Sigmoid colon (tissue), 7 donors: ENCODE results near the gene ADAMTS17. TPM values are rescaled to one million over a fixed set of nuclear protein-coding genes. Genes with fewer than 3 reads are reported as not detected.

Experiments used
- DNase-seq: peaks from one replicate; pipeline ENCODE4 v3.0.0-alpha.2; 2019
- H3K27ac ChIP-seq, 4 donors: fragments of 200-600 bp; sonication (generic); one replicate each; pipeline ENCODE4 v1.5.1; 2016 to 2019; ENCODE audit warnings: mild to moderate bottlenecking in 1 of 4
- H3K27me3 ChIP-seq, 3 donors: fragments of 200-600 bp; sonication (generic); one replicate each; pipeline ENCODE4 v1.5.1; 2019; ENCODE audit warnings: mild to moderate bottlenecking in 1 of 3
- H3K36me3 ChIP-seq, 4 donors: fragments of 200-600 bp; sonication (generic); one replicate each; pipeline ENCODE4 v1.5.1; 2016 to 2019
- H3K4me1 ChIP-seq, 4 donors: fragments of 200-600 bp; sonication (generic); one replicate each; pipeline ENCODE4 v1.5.1; 2017 to 2019
- H3K4me3 ChIP-seq, 4 donors: fragments of 200-600 bp; sonication (generic); one replicate each; pipeline ENCODE4 v1.5.1; 2017 to 2019; ENCODE audit warnings: mild to moderate bottlenecking in 2 of 4, moderate library complexity in 1 of 4
- H3K9me3 ChIP-seq, 4 donors: fragments of 200-600 bp in 3 of 4; sonication (generic) in 3 of 4; one replicate each; pipeline versions ENCODE4 v1.5.1 to v1.6.1; 2013 to 2019
- CTCF ChIP-seq, 4 experiments: fragments of 450-650 bp in 3 of 4; fragments of 200-600 bp in 1 of 4; IDR thresholded peaks; one replicate each; pipeline ENCODE4 v1.5.1; 2016 to 2019; ENCODE audit warnings: antibody characterized with exemption in 4 of 4, mild to moderate bottlenecking in 3 of 4, moderate library complexity in 2 of 4
- EP300 ChIP-seq, 4 donors: sonication (generic); formaldehyde crosslinking; IDR thresholded peaks; one replicate each; pipeline ENCODE4 v1.6.1; 2017; ENCODE audit warnings: antibody characterized with exemption in 4 of 4
- POLR2A ChIP-seq, 2 donors: fragments of 450-650 bp; IDR thresholded peaks; one replicate each; pipeline ENCODE4 v1.6.1; 2016; ENCODE audit warnings: antibody characterized with exemption in 2 of 2, mild to moderate bottlenecking in 2 of 2, moderate library complexity in 2 of 2
- POLR2AphosphoS5 ChIP-seq, 4 donors: sonication (generic); formaldehyde crosslinking; IDR thresholded peaks; one replicate each; pipeline ENCODE4 v1.6.1; 2017; ENCODE audit warnings: antibody characterized with exemption in 4 of 4
- WGBS, 2 donors: extraction: QIAGEN DNeasy Blood & Tissue Kit; methylation state at CpG; one replicate each; pipeline ENCODE4 v1.1.7; 2013; 5-methylcytosine and 5-hydroxymethylcytosine counted together
- intact Hi-C: fragments of 100-400 bp; cut with DNase I; formaldehyde crosslinking; loops from one replicate; pipeline ENCODE4 v1.15.1; 2023
- polyA plus RNA-seq, 3 donors: library from polyadenylated mRNA; stranded (reverse); fragments of 200-250 nt; gene quantifications; one replicate each; pipeline ENCODE4 v1.2.3, GENCODE V29; 2013
- total RNA-seq, 4 donors: library from RNA; depleted of rRNA; stranded (reverse); fragments of >200 nt; gene quantifications; one replicate each; pipeline ENCODE4 v1.1.0, GENCODE V29; 2016
- donor health status: healthy with polysubstance abuse.
- donor health status: Bipolar disorder and iron deficiency.
- donor health status: healthy.

The ADAMTS17 gene
- total and polyA plus RNA-seq, 7 donors, result 0.46 to 3.6 (median 1.2) TPM

GRCh38 chr15:100174904-100175275 is 166.9 kb downstream of the ADAMTS17 start:
- intact Hi-C loops, result loop anchor here (10.0 kb wide), 1 partner anchor 160 kb away; no protein-coding TSS in a partner anchor
- H3K27ac ChIP-seq, result peak overlapping the region; percentile 45 to 78 (median 70)
- TF ChIP-seq EP300 (IDR thresholded peaks at IDR 0.05) (no peak), CTCF (IDR thresholded peaks at IDR 0.05) (no peak), POLR2A (IDR thresholded peaks at IDR 0.05) (no peak), POLR2AphosphoS5 (IDR thresholded peaks at IDR 0.05) (no peak)
- H3K36me3 ChIP-seq, result no peaks in the 10 kb centered on the region
- no peak for DNase-seq
- no peak overlapping the region for H3K4me3 ChIP-seq
- 85 to 95% methylated on average over 3 of the region's 3 CpGs for WGBS, 2 donors
- H3K9me3 ChIP-seq, result peaks cover 4 to 16% (median 10%) of the 10 kb centered on the region in 4 donors
- H3K27me3 ChIP-seq, result no peaks in the 10 kb centered on the region
- H3K4me1 ChIP-seq, result peaks cover 0 to 35% (median 27%) of the 10 kb centered on the region in 4 donors

- H3K4me3 ChIP-seq, result no peak overlapping the region
- no peaks in the 10 kb centered on the region for H3K36me3 ChIP-seq
- H3K27ac ChIP-seq, result peak overlapping the region; percentile 45 to 78 (median 70)
- intact Hi-C loops, result loop anchor here (10.0 kb wide), 1 partner anchor 160 kb away; no protein-coding TSS in a partner anchor
- H3K4me1 ChIP-seq, result peaks cover 0 to 35% (median 27%) of the 10 kb centered on the region in 4 donors
- no peaks in the 10 kb centered on the region for H3K27me3 ChIP-seq
- peak in 2 of 4 donors; percentile 32 to 40 for TF ChIP-seq POLR2AphosphoS5 (IDR thresholded peaks at IDR 0.05)
- no peak for TF ChIP-seq POLR2A (IDR thresholded peaks at IDR 0.05)
- DNase-seq, result no peak
- WGBS, 2 donors, result 63 to 64% methylated on average over 7 of the region's 7 CpGs
- peaks cover 4 to 16% (median 10%) of the 10 kb centered on the region in 4 donors for H3K9me3 ChIP-seq
These were observed 167.4 kb downstream of the ADAMTS17 start for GRCh38 chr15:100174159-100174903.

GRCh38 chr15:100172356-100173024 is 169.3 kb downstream of the ADAMTS17 start:
- H3K36me3 ChIP-seq, result no peaks in the 10 kb centered on the region
- no peak for DNase-seq
- H3K4me1 ChIP-seq, result peaks cover 2 to 51% (median 42%) of the 10 kb centered on the region in 4 donors
- TF ChIP-seq CTCF (IDR thresholded peaks at IDR 0.05) (no peak), POLR2A (IDR thresholded peaks at IDR 0.05) (no peak), EP300 (IDR thresholded peaks at IDR 0.05) (no peak), POLR2AphosphoS5 (IDR thresholded peaks at IDR 0.05) (no peak)
- WGBS, 2 donors, result 93 to 94% methylated on average over 7 of the region's 7 CpGs
- intact Hi-C loops, result loop anchor here (10.0 kb wide), 1 partner anchor 162 kb away; no protein-coding TSS in a partner anchor
- H3K4me3 ChIP-seq, result no peak overlapping the region
- peaks cover 4 to 16% (median 10%) of the 10 kb centered on the region in 4 donors for H3K9me3 ChIP-seq
- H3K27me3 ChIP-seq, result no peaks in the 10 kb centered on the region
- H3K27ac ChIP-seq, result no peak overlapping the region

- H3K27ac ChIP-seq, result no peak overlapping the region
- no peaks in the 10 kb centered on the region for H3K36me3 ChIP-seq
- no peak for DNase-seq
- peaks cover 4 to 16% (median 10%) of the 10 kb centered on the region in 4 donors for H3K9me3 ChIP-seq
- 91 to 96% methylated on average over 5 of the region's 5 CpGs for WGBS, 2 donors
- TF ChIP-seq CTCF (IDR thresholded peaks at IDR 0.05) (no peak), POLR2AphosphoS5 (IDR thresholded peaks at IDR 0.05) (no peak), POLR2A (IDR thresholded peaks at IDR 0.05) (no peak), EP300 (IDR thresholded peaks at IDR 0.05) (no peak)
- no peak overlapping the region for H3K4me3 ChIP-seq
- peaks cover 2 to 53% (median 45%) of the 10 kb centered on the region in 4 donors for H3K4me1 ChIP-seq
- intact Hi-C loops, result loop anchor here (10.0 kb wide), 1 partner anchor 163 kb away; no protein-coding TSS in a partner anchor
- no peaks in the 10 kb centered on the region for H3K27me3 ChIP-seq
These were observed 170.4 kb downstream of the ADAMTS17 start for GRCh38 chr15:100171411-100171810.
